Testis (tissue), 3 donors: ENCODE measurements around the gene AIRE. TPM values are rescaled to one million over a fixed set of nuclear protein-coding genes. Genes with fewer than 3 reads are reported as not detected.
A peak's percentile ranks its signal among the peaks of the same experiment; 100 is the strongest.
"Not testable (repeated sequence)": the region's sequence is repeated elsewhere in the genome, so short reads cannot be mapped to it uniquely, and the experiment has no call there.

ENCODE experiments used
- DNase-seq: peaks from one replicate; pipeline ENCODE4 v3.0.0-alpha.2; 2019
- H3K27ac ChIP-seq, 2 donors: fragments of 200-600 bp; sonication (generic); one replicate each; pipeline ENCODE4 v1.5.1; 2019
- H3K27me3 ChIP-seq: fragments of 200-600 bp; sonication (generic); one replicate; pipeline ENCODE4 v1.5.1; 2019
- H3K36me3 ChIP-seq: fragments of 200-600 bp; sonication (generic); one replicate; pipeline ENCODE4 v1.5.1; 2017; ENCODE audit warnings: low read depth; ENCODE audit errors: missing control alignments
- H3K4me1 ChIP-seq: fragments of 200-600 bp; sonication (generic); one replicate; pipeline ENCODE4 v1.5.1; 2019
- H3K4me3 ChIP-seq, 2 donors: fragments of 200-600 bp; sonication (generic); one replicate each; pipeline ENCODE4 v1.5.1; 2017 to 2019
- H3K9me3 ChIP-seq: fragments of 200-600 bp; sonication (generic); one replicate; pipeline ENCODE4 v1.5.1; 2017
- POLR2A ChIP-seq: fragments of 450-650 bp; IDR thresholded peaks from one replicate; pipeline ENCODE4 v1.6.1; 2017; ENCODE audit warnings: antibody characterized with exemption, mild to moderate bottlenecking, moderate library complexity
- WGBS, 2 donors: methylation state at CpG; one replicate each; pipeline ENCODE4 v1.1.5; 2018; 5-methylcytosine and 5-hydroxymethylcytosine counted together
- intact Hi-C: fragments of 100-400 bp; cut with DNase I; formaldehyde crosslinking; loops from one replicate; pipeline ENCODE4 v1.15.1; 2023; ENCODE audit warnings: low total_unique reads
- polyA plus RNA-seq: library from polyadenylated mRNA; stranded (reverse); fragments of 350-450 nt; fragmentation: Illumina TruSeq; extraction: RNeasy Lipid Tissue Mini Kit (QIAGEN cat#74804); gene quantifications from one replicate; pipeline ENCODE4 v1.2.3, GENCODE V29; 2014; ENCODE audit warnings: low read depth, low replicate concordance; ENCODE audit not compliant: insufficient read depth
- total RNA-seq, 2 donors: library from RNA; depleted of rRNA; stranded (reverse); fragments of >200 nt; gene quantifications; one replicate each; pipeline ENCODE4 v1.2.3, GENCODE V29; 2016
- TF ChIP-seq, protein P1 (sequence below), 3 experiments: fragments of 450-650 bp in 2 of 3; fragments of 200-600 bp in 1 of 3; sonication (generic) in 1 of 3; IDR thresholded peaks; one replicate each; pipeline ENCODE4 v1.5.1; 2016 to 2019; ENCODE audit warnings: antibody characterized with exemption in 3 of 3, mild to moderate bottlenecking in 2 of 3, moderate library complexity in 1 of 3

AIRE gene
- total and polyA plus RNA-seq, 3 donors from 2014 or later: 0.16 to 0.68 (median 0.55) TPM

DNA sequence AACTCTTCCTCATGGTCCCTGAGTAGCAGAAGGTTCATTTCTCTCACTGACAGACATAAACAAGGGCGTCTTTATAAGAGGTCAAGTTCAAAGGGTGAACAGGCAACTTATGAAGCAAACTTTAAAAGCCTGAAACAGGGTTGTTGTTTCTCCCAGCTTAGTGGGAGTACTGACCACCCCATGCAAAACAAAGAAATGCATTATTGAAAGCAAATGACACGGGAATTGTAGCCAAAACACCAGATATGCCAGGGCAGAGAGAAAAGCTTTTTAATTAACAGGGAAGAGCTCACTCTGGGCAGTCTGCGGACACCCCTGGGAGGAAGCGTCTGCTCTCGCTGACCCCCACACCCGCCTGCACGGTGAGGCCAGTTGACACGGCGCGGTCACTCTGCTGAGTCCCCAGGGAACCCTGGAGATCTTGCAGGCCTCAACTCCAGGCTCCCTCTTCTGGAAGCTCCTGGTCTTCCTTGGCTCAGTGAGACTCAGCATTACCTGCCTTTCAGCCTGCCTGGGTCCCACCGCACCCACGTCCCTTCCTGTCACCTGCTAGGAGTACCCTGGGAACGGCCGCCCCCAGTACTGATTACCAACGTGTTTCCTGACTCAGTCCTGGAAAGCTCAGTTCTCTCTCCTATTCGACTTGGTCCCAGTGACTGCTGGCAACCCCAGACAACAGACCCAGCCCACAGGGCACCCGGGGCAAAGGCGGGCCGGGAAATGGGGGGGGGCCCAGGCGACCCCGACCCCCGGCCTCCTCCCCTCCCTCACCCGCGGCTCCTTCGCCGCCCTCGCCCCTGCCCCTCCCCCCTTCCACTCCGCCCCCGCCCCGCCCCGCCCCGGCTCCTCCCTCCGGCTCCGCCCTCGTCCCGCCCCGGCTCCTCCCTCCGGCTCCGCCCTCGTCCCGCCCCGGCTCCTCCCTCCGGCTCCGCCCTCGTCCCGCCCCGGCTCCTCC is 52.5 kb downstream of the AIRE start:
- no peaks in the 10 kb centered on the region for H3K36me3 ChIP-seq
- peak overlapping the region; percentile 15 to 50 for H3K4me3 ChIP-seq
- no peaks in the 10 kb centered on the region for H3K27me3 ChIP-seq
- DNase-seq: peak; percentile 72
- H3K9me3 ChIP-seq: no peaks in the 10 kb centered on the region
- H3K4me1 ChIP-seq: peaks cover 29% of the 10 kb centered on the region
- peak overlapping the region; percentile 78 to 82 for H3K27ac ChIP-seq
- intact Hi-C loops: no loop called here
- TF ChIP-seq, protein P1, sequence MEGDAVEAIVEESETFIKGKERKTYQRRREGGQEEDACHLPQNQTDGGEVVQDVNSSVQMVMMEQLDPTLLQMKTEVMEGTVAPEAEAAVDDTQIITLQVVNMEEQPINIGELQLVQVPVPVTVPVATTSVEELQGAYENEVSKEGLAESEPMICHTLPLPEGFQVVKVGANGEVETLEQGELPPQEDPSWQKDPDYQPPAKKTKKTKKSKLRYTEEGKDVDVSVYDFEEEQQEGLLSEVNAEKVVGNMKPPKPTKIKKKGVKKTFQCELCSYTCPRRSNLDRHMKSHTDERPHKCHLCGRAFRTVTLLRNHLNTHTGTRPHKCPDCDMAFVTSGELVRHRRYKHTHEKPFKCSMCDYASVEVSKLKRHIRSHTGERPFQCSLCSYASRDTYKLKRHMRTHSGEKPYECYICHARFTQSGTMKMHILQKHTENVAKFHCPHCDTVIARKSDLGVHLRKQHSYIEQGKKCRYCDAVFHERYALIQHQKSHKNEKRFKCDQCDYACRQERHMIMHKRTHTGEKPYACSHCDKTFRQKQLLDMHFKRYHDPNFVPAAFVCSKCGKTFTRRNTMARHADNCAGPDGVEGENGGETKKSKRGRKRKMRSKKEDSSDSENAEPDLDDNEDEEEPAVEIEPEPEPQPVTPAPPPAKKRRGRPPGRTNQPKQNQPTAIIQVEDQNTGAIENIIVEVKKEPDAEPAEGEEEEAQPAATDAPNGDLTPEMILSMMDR (IDR thresholded peaks at IDR 0.05): peak in 1 of 3 experiments; percentile 12
- no peak for TF ChIP-seq POLR2A
- WGBS, 2 donors: 3% methylated on average over 14 to 21 of the region's 47 CpGs

DNA sequence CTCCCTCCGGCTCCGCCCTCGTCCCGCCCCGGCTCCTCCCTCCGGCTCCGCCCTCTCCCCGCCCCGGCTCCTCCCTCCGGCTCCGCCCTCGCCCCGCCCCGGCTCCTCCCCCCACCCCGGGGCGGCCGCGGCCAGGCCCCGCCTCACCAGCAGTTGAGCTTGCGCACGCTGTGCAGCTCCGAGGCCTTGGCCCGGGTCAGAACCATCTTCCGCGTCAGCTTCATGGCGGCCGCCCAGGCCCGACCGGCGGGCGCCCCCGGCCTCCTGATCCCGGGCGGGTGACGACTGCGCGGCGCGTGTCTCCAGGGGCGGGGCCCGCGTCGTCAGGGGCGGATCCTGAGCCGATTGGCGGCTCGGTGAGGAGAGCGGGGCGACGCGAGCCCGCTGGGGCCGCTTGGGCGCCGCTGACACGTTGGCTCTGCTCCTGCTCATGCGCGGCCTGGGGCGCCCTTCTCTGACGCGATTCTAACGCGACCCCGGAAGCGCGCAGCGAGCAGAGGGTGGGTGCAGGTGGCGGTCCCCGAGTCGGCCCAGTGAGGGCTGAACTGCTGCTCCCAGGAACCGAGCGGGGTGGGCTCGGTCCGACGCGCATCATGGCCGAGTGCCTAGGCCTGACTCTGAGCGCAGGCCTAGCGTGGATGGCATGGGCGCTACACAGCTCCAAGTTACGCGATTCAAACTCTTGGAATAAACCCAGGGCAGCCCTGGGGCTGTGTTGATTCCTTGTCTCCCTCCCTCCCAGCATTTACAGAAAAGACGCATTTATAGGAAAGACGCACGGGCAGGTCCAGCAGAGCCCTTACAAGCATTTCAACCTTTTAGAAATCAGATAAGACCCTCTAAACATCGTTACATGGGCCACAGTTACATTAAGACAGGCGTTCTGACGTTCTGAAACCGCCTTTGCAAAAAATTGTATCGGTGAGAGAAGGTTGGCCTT is 53.6 kb downstream of the AIRE start, which contains the start of gene CFAP410:
Gene CFAP410, minus strand, starts transcription at position 420 of the 940 bp plus-strand sequence. Its CDS starts 196 bp downstream, at position 224.
- DNase-seq: peak; percentile 90
- 0 to 1% methylated on average over 10 to 41 of the region's 90 CpGs for WGBS, 2 donors
- no peaks in the 10 kb centered on the region for H3K9me3 ChIP-seq
- no peaks in the 10 kb centered on the region for H3K36me3 ChIP-seq
- H3K27me3 ChIP-seq: no peaks in the 10 kb centered on the region
- H3K4me3 ChIP-seq: peak within 1 kb of the TSS; percentile 60 to 83
- TF ChIP-seq, protein P1 (IDR thresholded peaks at IDR 0.05): no peak
- TF ChIP-seq POLR2A: peak; percentile 55
- H3K27ac ChIP-seq: peak within 1 kb of the TSS; percentile 98 to 99
- intact Hi-C loops: no loop called here
- H3K4me1 ChIP-seq: peaks cover 29% of the 10 kb centered on the region

DNA sequence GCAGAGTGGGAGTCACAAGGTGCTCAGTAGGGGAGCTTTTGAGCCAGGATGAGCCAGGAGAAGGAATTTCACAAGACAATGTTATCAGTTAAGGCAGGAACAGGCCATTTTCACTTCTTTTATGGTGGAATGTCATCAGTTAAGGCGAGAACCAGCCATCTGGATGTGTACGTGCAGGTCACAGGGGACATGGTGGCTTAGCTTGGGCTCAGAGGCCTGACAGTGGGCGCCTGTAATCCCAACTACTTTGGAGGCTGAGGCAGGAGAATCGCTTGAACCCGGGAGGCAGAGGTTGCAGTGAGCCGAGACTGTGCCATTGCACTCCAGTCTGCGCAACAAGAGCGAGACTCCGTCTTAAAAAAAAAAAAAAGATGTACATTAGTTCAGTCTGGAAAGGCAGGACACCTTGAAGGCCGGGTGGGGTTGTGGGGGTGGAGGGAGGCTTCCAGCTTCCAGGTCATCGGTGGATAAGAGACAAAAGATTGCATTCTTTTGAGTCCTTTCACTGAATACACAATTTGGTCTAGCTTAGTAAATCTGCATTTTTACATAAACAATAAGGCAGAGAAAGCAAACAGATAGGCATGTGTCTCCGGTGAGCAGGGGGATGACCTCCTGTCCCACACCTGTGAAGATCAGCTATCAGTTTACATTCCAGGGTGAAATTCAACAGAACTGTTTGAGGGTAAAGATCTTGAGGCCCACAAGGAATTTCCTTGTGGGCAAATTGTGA is 56.2 kb downstream of the AIRE start:
- 73 to 80% methylated on average over 12 of the region's 12 CpGs for WGBS, 2 donors
- H3K36me3 ChIP-seq, H3K27me3 ChIP-seq, H3K4me3 ChIP-seq, DNase-seq, intact Hi-C loops, H3K27ac ChIP-seq, H3K9me3 ChIP-seq: not testable (repeated sequence)
- peaks cover 26% of the 10 kb centered on the region for H3K4me1 ChIP-seq

DNA sequence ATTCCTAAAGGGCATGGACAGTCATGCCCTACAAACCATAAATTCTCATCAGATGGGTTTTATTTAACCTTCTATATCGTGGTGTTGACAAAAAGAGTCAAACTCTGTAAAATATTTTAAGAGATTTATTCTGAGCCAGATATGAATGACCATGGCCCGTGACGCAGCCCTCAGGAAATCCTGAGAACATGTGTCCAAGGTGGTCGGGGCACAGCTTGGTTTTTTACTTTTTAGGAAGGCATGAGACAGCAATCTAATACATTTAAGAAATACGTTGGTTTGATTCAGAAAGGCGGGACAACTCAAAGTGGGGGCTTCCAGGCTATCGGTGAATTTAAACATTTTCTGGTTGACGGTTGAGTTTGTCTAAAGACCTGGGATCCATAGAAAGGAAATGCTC is 57.3 kb downstream of the AIRE start:
- H3K4me1 ChIP-seq: peaks cover 17% of the 10 kb centered on the region
- H3K4me3 ChIP-seq, H3K36me3 ChIP-seq, H3K9me3 ChIP-seq, intact Hi-C loops, H3K27ac ChIP-seq, H3K27me3 ChIP-seq, DNase-seq: not testable (repeated sequence)
- 81 to 82% methylated on average over 8 of the region's 8 CpGs for WGBS, 2 donors

DNA sequence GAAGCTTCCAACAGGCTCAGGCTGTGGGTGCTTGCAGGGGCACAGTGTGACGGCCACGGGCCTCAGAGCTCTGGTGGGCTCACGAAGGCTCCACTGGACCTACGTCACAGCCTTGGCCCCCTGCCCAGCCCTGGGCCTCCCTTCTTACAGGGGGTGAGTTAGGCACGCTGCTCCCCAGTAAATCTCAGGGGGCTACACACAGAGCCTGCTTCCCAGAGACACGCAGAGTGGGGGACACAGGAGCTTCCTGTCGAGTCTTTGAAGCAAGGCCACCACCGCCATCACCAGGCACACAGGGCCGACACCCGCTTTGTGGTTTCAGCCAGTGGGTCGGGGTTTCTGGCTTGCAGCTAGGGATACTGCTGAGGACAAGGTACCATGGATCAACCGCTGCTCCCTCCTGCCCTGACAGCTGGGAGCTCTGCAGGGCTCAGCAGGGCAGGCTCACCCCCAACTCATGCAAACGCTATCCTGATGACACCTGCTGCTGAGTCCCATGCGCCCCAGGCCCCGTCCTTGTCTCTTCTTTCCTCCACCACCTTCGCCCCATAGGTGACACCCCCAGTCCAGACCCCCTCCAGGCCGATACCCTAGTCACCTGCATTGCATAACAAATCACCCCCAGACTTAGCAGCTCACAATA is 59.0 kb downstream of the AIRE start:
- no peaks in the 10 kb centered on the region for H3K9me3 ChIP-seq
- intact Hi-C loops: no loop called here

More for the DNA sequence above, 59.0 kb downstream of the AIRE start:
- Histone ChIP-seq H3K4me1 (peaks cover 13% of the 10 kb centered on the region), H3K27ac (no peak overlapping the region), H3K4me3 (no peak overlapping the region), H3K36me3 (no peaks in the 10 kb centered on the region), H3K27me3 (no peaks in the 10 kb centered on the region)
- WGBS, 2 donors: 84 to 92% methylated on average over 12 to 17 of the region's 17 CpGs
- TF ChIP-seq, protein P1 (IDR thresholded peaks at IDR 0.05): no peak
- no peak for TF ChIP-seq POLR2A
- no peak for DNase-seq
